HepG2 (cell line): ENCODE measurements around the gene TXNDC11. TPM values are rescaled to one million over a fixed set of nuclear protein-coding genes. Genes with fewer than 3 reads are reported as not detected.

Experiments used
- DR1 ChIP-seq: sonication (generic); formaldehyde crosslinking; IDR thresholded peaks from 2 replicates; pipeline ENCODE4 v1.8.0; 2021; ENCODE audit warnings: mild to moderate bottlenecking, missing genetic modification reagents, inconsistent platforms
- GTF3A ChIP-seq: sonication (generic); formaldehyde crosslinking; conservative IDR thresholded peaks from 2 replicates; pipeline ENCODE4 v1.4.0; 2020; ENCODE audit warnings: mild to moderate bottlenecking, missing genetic modification reagents
- MAFF ChIP-seq: IDR thresholded peaks from 2 replicates; pipeline ENCODE4 v1.6.1; 2011; ENCODE audit warnings: low read depth, low read length, improper control_type of control experiment
- PHF8 ChIP-seq: sonication (generic); formaldehyde crosslinking; IDR thresholded peaks from 2 replicates; pipeline ENCODE4 v1.5.0; 2020; ENCODE audit warnings: missing genetic modification reagents
- RFX1 ChIP-seq: fragments of 450-650 bp; IDR thresholded peaks from 2 replicates; pipeline ENCODE4 v1.6.1; 2017
- SETDB1 ChIP-seq: sonication (generic); formaldehyde crosslinking; IDR thresholded peaks from 2 replicates; pipeline ENCODE4 v1.5.1; 2020; ENCODE audit warnings: missing genetic modification reagents, mild to moderate bottlenecking, borderline replicate concordance
- TP53 ChIP-seq: sonication (generic); formaldehyde crosslinking; conservative IDR thresholded peaks from 2 replicates; pipeline ENCODE4 v1.4.0; 2020; ENCODE audit warnings: missing genetic modification reagents
- ZNF260 ChIP-seq: sonication (generic); formaldehyde crosslinking; IDR thresholded peaks from 2 replicates; pipeline ENCODE4 v1.4.0; 2020; ENCODE audit warnings: missing genetic modification reagents, low read depth, mild to moderate bottlenecking, borderline replicate concordance
- ZNF431 ChIP-seq: sonication (generic); formaldehyde crosslinking; IDR thresholded peaks from 2 replicates; pipeline ENCODE4 v1.9.0; 2022; ENCODE audit warnings: missing genetic modification reagents, low read depth, mild to moderate bottlenecking, borderline replicate concordance
- ZNF674 ChIP-seq: sonication (generic); formaldehyde crosslinking; IDR thresholded peaks from 2 replicates; pipeline ENCODE4 v1.5.0; 2020; ENCODE audit warnings: low read depth, mild to moderate bottlenecking, missing genetic modification reagents
- ZNF724P ChIP-seq: sonication (generic); formaldehyde crosslinking; IDR thresholded peaks from 2 replicates; pipeline ENCODE4 v1.8.0; 2022; ENCODE audit warnings: missing genetic modification reagents, borderline replicate concordance
- ZNF780A ChIP-seq: sonication (generic); formaldehyde crosslinking; IDR thresholded peaks from 2 replicates; pipeline ENCODE4 v1.8.0; 2022; ENCODE audit warnings: mild to moderate bottlenecking, missing genetic modification reagents, moderate library complexity
- ZNF781 ChIP-seq: sonication (generic); formaldehyde crosslinking; IDR thresholded peaks from 2 replicates; pipeline ENCODE4 v1.5.1; 2020; ENCODE audit warnings: borderline replicate concordance, mild to moderate bottlenecking, missing genetic modification reagents; ENCODE audit errors: not compliant biosample characterization
- polyA plus RNA-seq, 8 experiments: library from polyadenylated mRNA; depleted of rRNA in 3 of 8; stranded (reverse) in 7 of 8; unstranded in 1 of 8; fragments of >200 nt; fragmentation: Illumina TruSeq in 4 of 8; extraction: Trizol in 4 of 8; gene quantifications; 2 replicates each; pipeline versions ENCODE4 v1.2.1 to v1.2.3, GENCODE V29; 2011 to 2016; ENCODE audit warnings: low read depth in 4 of 8, missing spikeins in 1 of 8, mixed read lengths in 1 of 8; ENCODE audit not compliant: insufficient read depth in 1 of 8
- total RNA-seq, 5 experiments: library from RNA; depleted of rRNA; stranded (reverse); fragments of >200 nt; fragmentation: Illumina TruSeq; extraction: Trizol; gene quantifications; 2 replicates each; pipeline ENCODE4 v1.2.3, GENCODE V29; 2016; ENCODE audit warnings: low read depth in 1 of 5
- TF ChIP-seq, protein P1 (sequence below): sonication (generic); formaldehyde crosslinking; IDR thresholded peaks from 2 replicates; pipeline ENCODE4 v1.5.1; 2020; ENCODE audit warnings: mild to moderate bottlenecking, missing genetic modification reagents, borderline replicate concordance
- TF ChIP-seq, protein P2 (sequence below): sonication (generic); formaldehyde crosslinking; IDR thresholded peaks from 2 replicates; pipeline ENCODE4 v1.4.0; 2020; ENCODE audit warnings: missing genetic modification reagents, borderline replicate concordance
- TF ChIP-seq, protein P3 (sequence below): sonication (generic); formaldehyde crosslinking; IDR thresholded peaks from 2 replicates; pipeline ENCODE4 v1.8.0; 2022; ENCODE audit warnings: mild to moderate bottlenecking, missing genetic modification reagents; ENCODE audit not compliant: insufficient replicate concordance
- TF ChIP-seq, protein P4 (sequence below): sonication (generic); formaldehyde crosslinking; IDR thresholded peaks from 2 replicates; pipeline ENCODE4 v1.4.0; 2020; ENCODE audit warnings: missing genetic modification reagents, borderline replicate concordance

Gene TXNDC11
- total and polyA plus RNA-seq, 2 of the 13 experiments (the other 11 are each of a cell fraction or from before 2014, with no cell fraction given): 74.9 to 123 TPM

DNA sequence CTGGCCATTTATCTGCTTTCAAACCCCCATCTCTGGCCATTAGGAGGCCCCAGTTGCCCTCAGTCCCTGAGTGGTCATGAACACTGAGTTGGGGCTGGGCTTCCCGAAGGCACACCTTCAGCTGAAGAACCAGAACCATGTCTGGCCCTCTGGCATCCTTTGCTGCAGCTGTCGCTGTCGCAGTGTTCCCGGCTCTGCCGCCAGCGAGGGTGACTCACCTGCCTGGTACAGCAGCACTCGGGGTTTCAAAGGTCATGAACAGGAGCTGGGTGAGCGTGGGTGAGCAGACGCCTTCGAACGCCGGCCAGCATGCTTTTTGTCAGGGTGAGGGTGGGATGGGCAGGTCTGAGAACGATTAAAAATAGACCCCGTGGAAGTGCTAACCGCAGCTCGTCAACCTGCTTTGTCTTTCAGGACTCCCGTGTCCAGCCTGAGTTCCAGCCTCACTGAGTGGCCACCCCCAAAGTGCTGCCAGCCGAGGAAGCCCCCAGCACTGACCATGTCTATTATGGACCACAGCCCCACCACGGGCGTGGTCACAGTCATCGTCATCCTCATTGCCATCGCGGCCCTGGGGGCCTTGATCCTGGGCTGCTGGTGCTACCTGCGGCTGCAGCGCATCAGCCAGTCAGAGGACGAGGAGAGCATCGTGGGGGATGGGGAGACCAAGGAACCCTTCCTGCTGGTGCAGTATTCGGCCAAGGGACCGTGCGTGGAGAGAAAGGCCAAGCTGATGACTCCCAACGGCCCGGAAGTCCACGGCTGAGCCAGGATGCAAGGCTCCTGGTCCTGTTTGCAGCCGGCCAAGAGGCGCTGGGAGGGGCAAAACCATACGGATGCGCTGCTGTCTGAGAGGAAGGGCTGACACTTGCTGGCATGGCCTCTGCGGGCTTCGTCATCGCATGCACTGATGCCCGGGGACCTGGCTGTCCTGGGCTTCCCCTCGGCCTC, 66.8 kb downstream of the TXNDC11 start (continued):
- TF ChIP-seq, protein P1, sequence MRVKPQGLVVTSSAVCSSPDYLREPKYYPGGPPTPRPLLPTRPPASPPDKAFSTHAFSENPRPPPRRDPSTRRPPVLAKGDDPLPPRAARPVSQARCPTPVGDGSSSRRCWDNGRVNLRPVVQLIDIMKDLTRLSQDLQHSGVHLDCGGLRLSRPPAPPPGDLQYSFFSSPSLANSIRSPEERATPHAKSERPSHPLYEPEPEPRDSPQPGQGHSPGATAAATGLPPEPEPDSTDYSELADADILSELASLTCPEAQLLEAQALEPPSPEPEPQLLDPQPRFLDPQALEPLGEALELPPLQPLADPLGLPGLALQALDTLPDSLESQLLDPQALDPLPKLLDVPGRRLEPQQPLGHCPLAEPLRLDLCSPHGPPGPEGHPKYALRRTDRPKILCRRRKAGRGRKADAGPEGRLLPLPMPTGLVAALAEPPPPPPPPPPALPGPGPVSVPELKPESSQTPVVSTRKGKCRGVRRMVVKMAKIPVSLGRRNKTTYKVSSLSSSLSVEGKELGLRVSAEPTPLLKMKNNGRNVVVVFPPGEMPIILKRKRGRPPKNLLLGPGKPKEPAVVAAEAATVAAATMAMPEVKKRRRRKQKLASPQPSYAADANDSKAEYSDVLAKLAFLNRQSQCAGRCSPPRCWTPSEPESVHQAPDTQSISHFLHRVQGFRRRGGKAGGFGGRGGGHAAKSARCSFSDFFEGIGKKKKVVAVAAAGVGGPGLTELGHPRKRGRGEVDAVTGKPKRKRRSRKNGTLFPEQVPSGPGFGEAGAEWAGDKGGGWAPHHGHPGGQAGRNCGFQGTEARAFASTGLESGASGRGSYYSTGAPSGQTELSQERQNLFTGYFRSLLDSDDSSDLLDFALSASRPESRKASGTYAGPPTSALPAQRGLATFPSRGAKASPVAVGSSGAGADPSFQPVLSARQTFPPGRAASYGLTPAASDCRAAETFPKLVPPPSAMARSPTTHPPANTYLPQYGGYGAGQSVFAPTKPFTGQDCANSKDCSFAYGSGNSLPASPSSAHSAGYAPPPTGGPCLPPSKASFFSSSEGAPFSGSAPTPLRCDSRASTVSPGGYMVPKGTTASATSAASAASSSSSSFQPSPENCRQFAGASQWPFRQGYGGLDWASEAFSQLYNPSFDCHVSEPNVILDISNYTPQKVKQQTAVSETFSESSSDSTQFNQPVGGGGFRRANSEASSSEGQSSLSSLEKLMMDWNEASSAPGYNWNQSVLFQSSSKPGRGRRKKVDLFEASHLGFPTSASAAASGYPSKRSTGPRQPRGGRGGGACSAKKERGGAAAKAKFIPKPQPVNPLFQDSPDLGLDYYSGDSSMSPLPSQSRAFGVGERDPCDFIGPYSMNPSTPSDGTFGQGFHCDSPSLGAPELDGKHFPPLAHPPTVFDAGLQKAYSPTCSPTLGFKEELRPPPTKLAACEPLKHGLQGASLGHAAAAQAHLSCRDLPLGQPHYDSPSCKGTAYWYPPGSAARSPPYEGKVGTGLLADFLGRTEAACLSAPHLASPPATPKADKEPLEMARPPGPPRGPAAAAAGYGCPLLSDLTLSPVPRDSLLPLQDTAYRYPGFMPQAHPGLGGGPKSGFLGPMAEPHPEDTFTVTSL (CRISPR knock-in tag): no peak
- no peak for TF ChIP-seq MAFF
- TF ChIP-seq SETDB1 (CRISPR knock-in tag): no peak
- no peak for TF ChIP-seq ZNF674
- TF ChIP-seq GTF3A (CRISPR knock-in tag): no peak; the same call in 1 of the 2 replicates
- TF ChIP-seq, protein P2, sequence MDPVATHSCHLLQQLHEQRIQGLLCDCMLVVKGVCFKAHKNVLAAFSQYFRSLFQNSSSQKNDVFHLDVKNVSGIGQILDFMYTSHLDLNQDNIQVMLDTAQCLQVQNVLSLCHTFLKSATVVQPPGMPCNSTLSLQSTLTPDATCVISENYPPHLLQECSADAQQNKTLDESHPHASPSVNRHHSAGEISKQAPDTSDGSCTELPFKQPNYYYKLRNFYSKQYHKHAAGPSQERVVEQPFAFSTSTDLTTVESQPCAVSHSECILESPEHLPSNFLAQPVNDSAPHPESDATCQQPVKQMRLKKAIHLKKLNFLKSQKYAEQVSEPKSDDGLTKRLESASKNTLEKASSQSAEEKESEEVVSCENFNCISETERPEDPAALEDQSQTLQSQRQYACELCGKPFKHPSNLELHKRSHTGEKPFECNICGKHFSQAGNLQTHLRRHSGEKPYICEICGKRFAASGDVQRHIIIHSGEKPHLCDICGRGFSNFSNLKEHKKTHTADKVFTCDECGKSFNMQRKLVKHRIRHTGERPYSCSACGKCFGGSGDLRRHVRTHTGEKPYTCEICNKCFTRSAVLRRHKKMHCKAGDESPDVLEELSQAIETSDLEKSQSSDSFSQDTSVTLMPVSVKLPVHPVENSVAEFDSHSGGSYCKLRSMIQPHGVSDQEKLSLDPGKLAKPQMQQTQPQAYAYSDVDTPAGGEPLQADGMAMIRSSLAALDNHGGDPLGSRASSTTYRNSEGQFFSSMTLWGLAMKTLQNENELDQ: no peak
- no peak for TF ChIP-seq DR1 (CRISPR knock-in tag)
- no peak for TF ChIP-seq ZNF780A
- no peak for TF ChIP-seq ZNF431
- TF ChIP-seq ZNF781 (CRISPR knock-in tag): no peak
- no peak for TF ChIP-seq PHF8 (CRISPR knock-in tag)
- no peak for TF ChIP-seq TP53 (CRISPR knock-in tag)
- TF ChIP-seq ZNF724P (CRISPR knock-in tag): no peak
- no peak for TF ChIP-seq RFX1
- TF ChIP-seq, protein P3, sequence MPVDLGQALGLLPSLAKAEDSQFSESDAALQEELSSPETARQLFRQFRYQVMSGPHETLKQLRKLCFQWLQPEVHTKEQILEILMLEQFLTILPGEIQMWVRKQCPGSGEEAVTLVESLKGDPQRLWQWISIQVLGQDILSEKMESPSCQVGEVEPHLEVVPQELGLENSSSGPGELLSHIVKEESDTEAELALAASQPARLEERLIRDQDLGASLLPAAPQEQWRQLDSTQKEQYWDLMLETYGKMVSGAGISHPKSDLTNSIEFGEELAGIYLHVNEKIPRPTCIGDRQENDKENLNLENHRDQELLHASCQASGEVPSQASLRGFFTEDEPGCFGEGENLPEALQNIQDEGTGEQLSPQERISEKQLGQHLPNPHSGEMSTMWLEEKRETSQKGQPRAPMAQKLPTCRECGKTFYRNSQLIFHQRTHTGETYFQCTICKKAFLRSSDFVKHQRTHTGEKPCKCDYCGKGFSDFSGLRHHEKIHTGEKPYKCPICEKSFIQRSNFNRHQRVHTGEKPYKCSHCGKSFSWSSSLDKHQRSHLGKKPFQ (CRISPR knock-in tag): no peak
- TF ChIP-seq ZNF260 (CRISPR knock-in tag): no peak
- TF ChIP-seq, protein P4, sequence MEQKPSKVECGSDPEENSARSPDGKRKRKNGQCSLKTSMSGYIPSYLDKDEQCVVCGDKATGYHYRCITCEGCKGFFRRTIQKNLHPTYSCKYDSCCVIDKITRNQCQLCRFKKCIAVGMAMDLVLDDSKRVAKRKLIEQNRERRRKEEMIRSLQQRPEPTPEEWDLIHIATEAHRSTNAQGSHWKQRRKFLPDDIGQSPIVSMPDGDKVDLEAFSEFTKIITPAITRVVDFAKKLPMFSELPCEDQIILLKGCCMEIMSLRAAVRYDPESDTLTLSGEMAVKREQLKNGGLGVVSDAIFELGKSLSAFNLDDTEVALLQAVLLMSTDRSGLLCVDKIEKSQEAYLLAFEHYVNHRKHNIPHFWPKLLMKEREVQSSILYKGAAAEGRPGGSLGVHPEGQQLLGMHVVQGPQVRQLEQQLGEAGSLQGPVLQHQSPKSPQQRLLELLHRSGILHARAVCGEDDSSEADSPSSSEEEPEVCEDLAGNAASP (CRISPR knock-in tag): peak; percentile 67; the same call in 1 of the 2 replicates
